Ovary (tissue), 9 donors: ENCODE results near the gene E2F6. TPM values are rescaled to one million over a fixed set of nuclear protein-coding genes. Genes with fewer than 3 reads are reported as not detected.

ENCODE experiments used
- DNase-seq, 5 donors: peaks; one replicate each; pipeline ENCODE4 v3.0.0-alpha.2; 2019 to 2020
- H3K27ac ChIP-seq, 2 donors: fragments of 200-600 bp; one replicate each; pipeline versions ENCODE4 v1.5.1 to v1.8.0; 2019 to 2022
- H3K27me3 ChIP-seq: fragments of 200-600 bp; one replicate; pipeline ENCODE4 v1.8.0; 2022
- H3K36me3 ChIP-seq: fragments of 200-600 bp; sonication (generic); one replicate; pipeline ENCODE4 v1.5.1; 2019
- H3K4me1 ChIP-seq: one replicate; pipeline ENCODE4 v1.8.1; 2013; ENCODE audit warnings: mild to moderate bottlenecking, moderate library complexity; ENCODE audit not compliant: insufficient read depth
- H3K4me3 ChIP-seq: fragments of 200-600 bp; sonication (generic); one replicate; pipeline ENCODE4 v1.5.1; 2017
- H3K9me3 ChIP-seq, 2 donors: fragments of 200-600 bp in 1 of 2; sonication (generic) in 1 of 2; one replicate each; pipeline versions ENCODE4 v1.5.1 to v1.8.1; 2013 to 2019; ENCODE audit warnings: mild to moderate bottlenecking in 1 of 2, moderate library complexity in 1 of 2
- EP300 ChIP-seq: sonication (generic); formaldehyde crosslinking; IDR thresholded peaks from one replicate; pipeline ENCODE4 v1.6.1; 2017; ENCODE audit warnings: antibody characterized with exemption
- POLR2A ChIP-seq: fragments of 450-650 bp; IDR thresholded peaks from one replicate; pipeline ENCODE4 v1.6.1; 2017; ENCODE audit warnings: antibody characterized with exemption, mild to moderate bottlenecking, moderate library complexity
- WGBS, 3 donors: extraction: QIAGEN DNeasy Blood & Tissue Kit in 1 of 3; methylation state at CpG; one replicate each; pipeline versions ENCODE4 v1.1.5 to v1.1.7; 2013 to 2017; 5-methylcytosine and 5-hydroxymethylcytosine counted together
- intact Hi-C, 4 donors: fragments of 100-400 bp; cut with DNase I; formaldehyde crosslinking; loops; one replicate each; pipeline versions ENCODE4 v1.11.0 to v1.15.1; 2022 to 2023
- polyA plus RNA-seq, 2 donors: library from polyadenylated mRNA; stranded (reverse); fragments of 200-250 nt in 1 of 2; fragments of 350-450 nt in 1 of 2; fragmentation: Illumina TruSeq in 1 of 2; extraction: RNeasy Lipid Tissue Mini Kit (QIAGEN cat#74804) in 1 of 2; gene quantifications; one replicate each; pipeline ENCODE4 v1.2.3, GENCODE V29; 2013 to 2014
- total RNA-seq, 7 donors: library from RNA; depleted of rRNA in 2 of 7; stranded (reverse); fragments of >200 nt in 2 of 7; fragmentation: NEBNext Ultra II Directional in 3 of 7; extraction: Animal tissue kit (Norgen Biotek cat#: 25700) in 3 of 7; gene quantifications; one replicate each; pipeline versions ENCODE4 v1.1.0 to v1.2.4, GENCODE V29; 2016 to 2023
- TF ChIP-seq, protein P1 (sequence below), 3 donors: fragments of 450-650 bp in 2 of 3; fragments of 200-600 bp in 1 of 3; IDR thresholded peaks; one replicate each; pipeline versions ENCODE4 v1.5.1 to v1.8.0; 2016 to 2022; ENCODE audit warnings: antibody characterized with exemption in 3 of 3, mild to moderate bottlenecking in 1 of 3
- donor health status: DM: no; HTN: no; CAD: no; lungs with moderate emphysema.
- donor health status: DM: no; HTN: no; CAD: no.
- donor health status: Bipolar disorder and iron deficiency.
- donor health status: DM: yes; HTN: yes; CAD: no.
- donor health status: DM: no; HTN: no; CAD: no.
- donor health status: DM: yes; HTN: yes; CAD: no.

E2F6 gene
- total and polyA plus RNA-seq, 9 donors = 9.9 to 19.6 (median 14.9) TPM

DNA sequence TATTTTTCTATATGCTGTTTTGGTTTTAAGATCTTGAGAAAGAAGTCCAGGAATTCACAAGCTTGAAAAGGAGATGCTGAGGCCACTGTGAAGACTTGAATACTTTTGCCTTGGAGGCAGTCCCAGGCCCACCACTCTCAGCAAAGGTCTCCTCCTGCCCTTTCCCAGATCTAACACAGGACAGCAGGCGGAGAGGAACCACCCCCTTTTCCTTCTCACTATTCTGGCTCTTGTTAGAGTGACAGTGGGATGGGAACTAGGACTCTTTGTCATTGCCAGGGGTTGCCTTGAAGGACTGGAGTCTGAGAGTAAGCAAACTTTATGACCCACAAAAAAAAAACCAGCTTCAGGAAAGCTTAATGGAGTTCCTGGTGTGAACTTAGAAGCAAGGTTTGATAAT, 54.7 kb downstream of the E2F6 start:
- Histone ChIP-seq H3K27ac (no peak overlapping the region), H3K4me3 (no peak overlapping the region), H3K9me3 (no peaks in the 10 kb centered on the region), H3K27me3 (no peaks in the 10 kb centered on the region), H3K4me1 (peaks cover 8% of the 10 kb centered on the region), H3K36me3 (no peaks in the 10 kb centered on the region)
- TF ChIP-seq, protein P1, sequence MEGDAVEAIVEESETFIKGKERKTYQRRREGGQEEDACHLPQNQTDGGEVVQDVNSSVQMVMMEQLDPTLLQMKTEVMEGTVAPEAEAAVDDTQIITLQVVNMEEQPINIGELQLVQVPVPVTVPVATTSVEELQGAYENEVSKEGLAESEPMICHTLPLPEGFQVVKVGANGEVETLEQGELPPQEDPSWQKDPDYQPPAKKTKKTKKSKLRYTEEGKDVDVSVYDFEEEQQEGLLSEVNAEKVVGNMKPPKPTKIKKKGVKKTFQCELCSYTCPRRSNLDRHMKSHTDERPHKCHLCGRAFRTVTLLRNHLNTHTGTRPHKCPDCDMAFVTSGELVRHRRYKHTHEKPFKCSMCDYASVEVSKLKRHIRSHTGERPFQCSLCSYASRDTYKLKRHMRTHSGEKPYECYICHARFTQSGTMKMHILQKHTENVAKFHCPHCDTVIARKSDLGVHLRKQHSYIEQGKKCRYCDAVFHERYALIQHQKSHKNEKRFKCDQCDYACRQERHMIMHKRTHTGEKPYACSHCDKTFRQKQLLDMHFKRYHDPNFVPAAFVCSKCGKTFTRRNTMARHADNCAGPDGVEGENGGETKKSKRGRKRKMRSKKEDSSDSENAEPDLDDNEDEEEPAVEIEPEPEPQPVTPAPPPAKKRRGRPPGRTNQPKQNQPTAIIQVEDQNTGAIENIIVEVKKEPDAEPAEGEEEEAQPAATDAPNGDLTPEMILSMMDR (IDR thresholded peaks at IDR 0.05) = no peak
- TF ChIP-seq EP300 (no peak), POLR2A (no peak)
- WGBS, 3 donors = 84 to 96% (median 88%) methylated on average over 1 of the region's 1 CpG
- no peak for DNase-seq
- intact Hi-C loops = loop anchor here (5.0 to 10.0 kb wide), 6 partner anchors 174 to 576 kb away; a partner anchor contains a TSS

- DNase-seq = no peak
- Histone ChIP-seq H3K4me1 (peaks cover 8% of the 10 kb centered on the region), H3K36me3 (no peaks in the 10 kb centered on the region), H3K27ac (no peak overlapping the region), H3K4me3 (no peak overlapping the region), H3K9me3 (no peaks in the 10 kb centered on the region), H3K27me3 (no peaks in the 10 kb centered on the region)
- intact Hi-C loops = loop anchor here (5.0 to 10.0 kb wide), 6 partner anchors 173 to 575 kb away; a partner anchor contains a TSS
- 83 to 91% (median 85%) methylated on average over 5 of the region's 5 CpGs for WGBS, 3 donors
- TF ChIP-seq, protein P1 (IDR thresholded peaks at IDR 0.05) = no peak
- TF ChIP-seq POLR2A = no peak
- TF ChIP-seq EP300 = no peak
These were observed 55.9 kb downstream of the E2F6 start for GRCh38 chr2:11410101-11410500.

DNA sequence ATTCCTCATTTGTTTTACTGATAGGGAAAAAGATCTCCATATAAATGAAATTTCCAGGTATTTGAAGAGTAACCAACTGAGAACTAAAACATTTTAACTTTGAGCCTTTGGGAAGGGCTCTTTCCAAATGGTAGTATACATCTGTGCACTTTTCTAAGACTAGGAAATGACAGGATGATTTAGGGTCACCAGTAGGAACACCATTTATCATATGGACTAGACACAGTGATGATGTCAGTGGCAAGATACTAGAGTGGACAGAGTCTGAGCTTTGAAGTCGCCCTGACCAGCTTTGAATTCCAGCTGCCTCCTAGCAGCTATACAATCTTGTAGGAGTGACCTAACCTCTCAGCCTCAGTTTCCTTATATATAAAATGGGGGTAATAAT, 56.4 kb downstream of the E2F6 start:
- no peak for DNase-seq
- no peak overlapping the region for H3K4me3 ChIP-seq
- no peaks in the 10 kb centered on the region for H3K9me3 ChIP-seq
- no peak overlapping the region for H3K27ac ChIP-seq
- intact Hi-C loops = loop anchor here in 1 of 4 donors (5.0 kb wide), 1 partner anchor 67 kb away; the partner anchor contains the start of gene ROCK2
- peaks cover 8% of the 10 kb centered on the region for H3K4me1 ChIP-seq
- H3K36me3 ChIP-seq = no peaks in the 10 kb centered on the region
- TF ChIP-seq, protein P1 (IDR thresholded peaks at IDR 0.05) = no peak
- TF ChIP-seq EP300 = no peak
- no peak for TF ChIP-seq POLR2A
- no peaks in the 10 kb centered on the region for H3K27me3 ChIP-seq
- WGBS, 3 donors = 92 to 96% (median 94%) methylated on average over 1 of the region's 1 CpG

DNA sequence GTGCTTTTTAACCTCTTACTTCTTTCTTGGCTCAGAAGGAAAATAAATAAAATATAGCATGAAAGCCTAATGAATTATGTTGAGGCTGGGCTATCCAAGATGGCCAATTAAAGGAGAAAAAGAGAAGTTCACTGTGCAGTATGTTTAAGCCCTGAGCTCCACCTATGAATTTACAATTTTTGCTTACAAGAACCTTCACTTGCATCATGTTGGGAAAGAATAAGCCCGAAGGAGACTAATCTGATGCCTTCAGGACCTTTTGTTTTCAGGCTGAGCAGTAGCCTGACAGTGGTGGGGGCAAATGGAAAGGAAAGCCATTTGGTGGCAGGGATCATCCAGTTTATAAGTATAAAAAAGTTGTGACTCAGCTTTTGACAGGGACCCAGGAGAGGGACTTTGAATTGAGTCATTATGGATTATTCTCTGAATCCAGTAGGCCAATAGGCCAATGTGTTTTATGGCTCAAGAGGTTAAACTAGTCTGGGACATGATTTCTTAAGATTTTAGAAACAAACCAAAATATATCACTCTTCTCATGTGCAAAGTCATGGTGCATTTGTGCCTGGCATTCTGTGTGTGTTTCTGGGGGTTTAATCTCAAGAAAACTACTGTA, 56.9 kb downstream of the E2F6 start:
- no peaks in the 10 kb centered on the region for H3K27me3 ChIP-seq
- intact Hi-C loops = loop anchor here in 1 of 4 donors (5.0 kb wide), 1 partner anchor 67 kb away; the partner anchor contains the start of gene ROCK2
- no peak overlapping the region for H3K4me3 ChIP-seq
- no peaks in the 10 kb centered on the region for H3K9me3 ChIP-seq
- no peak for DNase-seq
- TF ChIP-seq POLR2A (no peak), EP300 (no peak)
- TF ChIP-seq, protein P1 (IDR thresholded peaks at IDR 0.05) = no peak
- WGBS, 3 donors = 72 to 76% (median 75%) methylated on average over 1 of the region's 1 CpG
- no peak overlapping the region for H3K27ac ChIP-seq
- peaks cover 8% of the 10 kb centered on the region for H3K4me1 ChIP-seq
- no peaks in the 10 kb centered on the region for H3K36me3 ChIP-seq
